GM10266 (cell line): ENCODE data around the gene FGB.

Experiments used
- DNase-seq: peaks from one replicate; pipeline ENCODE4 v3.0.0; 2012; ENCODE audit errors: extremely low spot score
- TF ChIP-seq, protein P1 (sequence below): IDR thresholded peaks from 2 replicates; pipeline ENCODE4 v1.5.1; 2012; ENCODE audit warnings: mild to moderate bottlenecking, low read depth; ENCODE audit not compliant: control insufficient read depth, insufficient read depth; ENCODE audit errors: missing control alignments

FGB gene

DNA sequence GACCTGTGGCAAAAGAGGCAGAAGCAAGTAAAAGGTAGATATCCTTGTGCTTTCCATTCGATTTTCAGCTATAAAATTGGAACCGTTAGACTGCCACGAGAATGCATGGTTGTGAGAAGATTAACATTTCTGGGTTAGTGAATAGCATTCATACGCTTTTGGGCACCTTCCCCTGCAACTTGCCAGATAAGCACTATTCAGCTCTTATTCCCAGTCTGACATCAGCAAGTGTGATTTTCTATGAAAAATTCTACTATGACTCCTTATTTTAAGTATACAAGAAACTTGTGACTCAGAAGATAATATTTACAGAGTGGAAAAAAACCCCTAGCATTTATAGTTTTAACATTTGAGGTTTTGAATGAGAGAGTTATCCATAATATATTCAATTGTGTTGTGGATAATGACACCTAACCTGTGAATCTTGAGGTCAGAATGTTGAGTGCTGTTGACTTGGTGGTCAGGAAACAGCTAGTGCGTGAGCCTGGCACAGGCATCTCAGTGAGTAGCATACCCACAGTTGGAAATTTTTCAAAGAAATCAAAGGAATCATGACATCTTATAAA, 3.9 kb downstream of the FGB start:
- DNase-seq = no peak
- TF ChIP-seq, protein P1, sequence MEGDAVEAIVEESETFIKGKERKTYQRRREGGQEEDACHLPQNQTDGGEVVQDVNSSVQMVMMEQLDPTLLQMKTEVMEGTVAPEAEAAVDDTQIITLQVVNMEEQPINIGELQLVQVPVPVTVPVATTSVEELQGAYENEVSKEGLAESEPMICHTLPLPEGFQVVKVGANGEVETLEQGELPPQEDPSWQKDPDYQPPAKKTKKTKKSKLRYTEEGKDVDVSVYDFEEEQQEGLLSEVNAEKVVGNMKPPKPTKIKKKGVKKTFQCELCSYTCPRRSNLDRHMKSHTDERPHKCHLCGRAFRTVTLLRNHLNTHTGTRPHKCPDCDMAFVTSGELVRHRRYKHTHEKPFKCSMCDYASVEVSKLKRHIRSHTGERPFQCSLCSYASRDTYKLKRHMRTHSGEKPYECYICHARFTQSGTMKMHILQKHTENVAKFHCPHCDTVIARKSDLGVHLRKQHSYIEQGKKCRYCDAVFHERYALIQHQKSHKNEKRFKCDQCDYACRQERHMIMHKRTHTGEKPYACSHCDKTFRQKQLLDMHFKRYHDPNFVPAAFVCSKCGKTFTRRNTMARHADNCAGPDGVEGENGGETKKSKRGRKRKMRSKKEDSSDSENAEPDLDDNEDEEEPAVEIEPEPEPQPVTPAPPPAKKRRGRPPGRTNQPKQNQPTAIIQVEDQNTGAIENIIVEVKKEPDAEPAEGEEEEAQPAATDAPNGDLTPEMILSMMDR = no peak

- no peak for DNase-seq
- TF ChIP-seq, protein P1 = no peak
These were observed 6.2 kb downstream of the FGB start for GRCh38 chr4:154569028-154569427.

DNA sequence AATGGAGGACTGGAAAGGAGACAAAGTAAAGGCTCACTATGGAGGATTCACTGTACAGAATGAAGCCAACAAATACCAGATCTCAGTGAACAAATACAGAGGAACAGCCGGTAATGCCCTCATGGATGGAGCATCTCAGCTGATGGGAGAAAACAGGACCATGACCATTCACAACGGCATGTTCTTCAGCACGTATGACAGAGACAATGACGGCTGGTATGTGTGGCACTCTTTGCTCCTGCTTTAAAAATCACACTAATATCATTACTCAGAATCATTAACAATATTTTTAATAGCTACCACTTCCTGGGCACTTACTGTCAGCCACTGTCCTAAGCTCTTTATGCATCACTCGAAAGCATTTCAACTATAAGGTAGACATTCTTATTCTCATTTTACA, 6.8 kb downstream of the FGB start:
- DNase-seq = no peak
- TF ChIP-seq, protein P1 = no peak

- no peak for DNase-seq
These were observed 10.5 kb downstream of the FGB start for GRCh38 chr4:154573190-154573870.

DNA sequence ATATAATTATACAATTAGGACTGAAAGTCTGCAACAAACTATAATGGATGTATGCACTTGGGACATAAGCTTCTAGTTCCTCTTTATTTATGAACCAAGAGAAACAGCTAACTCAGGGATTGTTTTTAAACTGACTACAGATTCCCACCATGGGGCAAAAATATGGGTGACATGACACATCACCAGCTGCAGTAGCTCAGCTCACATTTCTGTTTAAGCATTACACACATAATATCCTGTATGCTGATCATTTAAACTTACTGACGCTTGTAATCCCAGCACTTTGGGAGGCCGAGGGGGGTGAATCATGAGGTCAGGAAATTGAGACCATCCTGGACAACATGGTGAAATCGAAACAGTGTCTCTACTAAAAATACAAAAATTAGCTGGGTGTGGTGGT, 11.5 kb downstream of the FGB start:
- DNase-seq = no peak
- TF ChIP-seq, protein P1 = no peak

More at GRCh38 chr4:154573190-154573870, 10.5 kb downstream of the FGB start:
- TF ChIP-seq, protein P1 = no peak

- DNase-seq = no peak
- TF ChIP-seq, protein P1 = no peak
These were observed 14.5 kb downstream of the FGB start for GRCh38 chr4:154577324-154577723.

GRCh38 chr4:154578919-154579318, 16.1 kb downstream of the FGB start:
- TF ChIP-seq, protein P1 = no peak

More at GRCh38 chr4:154578919-154579318, 16.1 kb downstream of the FGB start:
- no peak for DNase-seq
